NT2/D1 (cell line): ENCODE results near the gene TMEM243.

ENCODE experiments used
- DNase-seq: peaks from one replicate; pipeline ENCODE4 v3.0.0-alpha.2; 2011; ENCODE audit warnings: low read depth, low spot score
- H3K27me3 ChIP-seq: 2 replicates; pipeline ENCODE4 v1.6.0; 2011; ENCODE audit warnings: mild to moderate bottlenecking; ENCODE audit not compliant: insufficient read length, insufficient read depth
- H3K36me3 ChIP-seq: 2 replicates; pipeline ENCODE4 v1.6.1; 2011; ENCODE audit warnings: mild to moderate bottlenecking, low read length, mixed read lengths; ENCODE audit not compliant: insufficient read depth, insufficient read length
- H3K4me1 ChIP-seq: 2 replicates; pipeline ENCODE4 v1.5.1; 2011; ENCODE audit not compliant: insufficient read depth, insufficient read length
- H3K4me3 ChIP-seq: 2 replicates; pipeline ENCODE4 v1.5.1; 2011; ENCODE audit warnings: low read depth; ENCODE audit not compliant: insufficient read length
- H3K9ac ChIP-seq: 2 replicates; pipeline ENCODE4 v1.6.0; 2011; ENCODE audit warnings: low read depth; ENCODE audit not compliant: insufficient read length
- H3K9me3 ChIP-seq: 2 replicates; pipeline ENCODE4 v1.5.1; 2011; ENCODE audit warnings: mild to moderate bottlenecking, low read length; ENCODE audit not compliant: insufficient read depth
- SUZ12 ChIP-seq: IDR thresholded peaks from 2 replicates; pipeline ENCODE4 v1.6.1; 2011; ENCODE audit not compliant: insufficient read length, insufficient read depth; ENCODE audit errors: extremely low read depth
- YY1 ChIP-seq: IDR thresholded peaks from 2 replicates; pipeline ENCODE4 v1.6.1; 2011; ENCODE audit not compliant: insufficient read length, insufficient read depth
- ZNF274 ChIP-seq: IDR thresholded peaks from 2 replicates; pipeline ENCODE4 v1.6.1; 2011; ENCODE audit warnings: mild to moderate bottlenecking, low read depth, low read length

The TMEM243 gene

GRCh38 chr7:87231711-87232110 is 12.2 kb upstream of the TMEM243 start:
- no peaks in the 10 kb centered on the region for H3K36me3 ChIP-seq
- no peak for TF ChIP-seq ZNF274
- TF ChIP-seq SUZ12 = no peak
- TF ChIP-seq YY1 = no peak
- DNase-seq = no peak
- H3K4me3 ChIP-seq = no peak overlapping the region
- H3K27me3 ChIP-seq = no peaks in the 10 kb centered on the region
- no peaks in the 10 kb centered on the region; the same call in 1 of the 2 replicates for H3K9me3 ChIP-seq
- H3K9ac ChIP-seq = no peak overlapping the region
- no peaks in the 10 kb centered on the region for H3K4me1 ChIP-seq

DNA sequence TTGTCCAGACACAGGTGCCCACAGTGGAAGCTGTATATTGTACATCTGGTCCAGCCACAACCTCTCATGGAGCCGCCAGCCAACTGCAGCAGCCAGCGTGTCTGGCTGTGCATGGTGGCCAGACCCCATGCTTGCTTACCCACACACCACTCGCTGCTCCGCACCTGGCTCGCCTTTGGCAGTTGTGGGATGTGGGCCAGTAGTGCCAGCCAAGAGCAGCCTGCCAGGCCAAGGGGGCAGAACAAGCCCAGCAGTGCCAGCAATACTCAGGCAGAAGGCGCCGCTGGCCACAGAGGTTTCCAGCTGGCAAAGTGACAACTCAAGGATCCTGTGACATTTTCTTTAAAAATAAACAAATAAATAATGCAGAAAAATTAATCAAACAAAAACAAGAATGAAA is 11.7 kb upstream of the TMEM243 start:
- H3K4me1 ChIP-seq = no peaks in the 10 kb centered on the region
- TF ChIP-seq YY1 = no peak
- TF ChIP-seq ZNF274 = no peak
- TF ChIP-seq SUZ12 = no peak
- H3K36me3 ChIP-seq = no peaks in the 10 kb centered on the region
- H3K27me3 ChIP-seq = no peaks in the 10 kb centered on the region
- H3K9me3 ChIP-seq = no peaks in the 10 kb centered on the region; the same call in 1 of the 2 replicates
- no peak overlapping the region for H3K4me3 ChIP-seq
- no peak for DNase-seq
- H3K9ac ChIP-seq = no peak overlapping the region

DNA sequence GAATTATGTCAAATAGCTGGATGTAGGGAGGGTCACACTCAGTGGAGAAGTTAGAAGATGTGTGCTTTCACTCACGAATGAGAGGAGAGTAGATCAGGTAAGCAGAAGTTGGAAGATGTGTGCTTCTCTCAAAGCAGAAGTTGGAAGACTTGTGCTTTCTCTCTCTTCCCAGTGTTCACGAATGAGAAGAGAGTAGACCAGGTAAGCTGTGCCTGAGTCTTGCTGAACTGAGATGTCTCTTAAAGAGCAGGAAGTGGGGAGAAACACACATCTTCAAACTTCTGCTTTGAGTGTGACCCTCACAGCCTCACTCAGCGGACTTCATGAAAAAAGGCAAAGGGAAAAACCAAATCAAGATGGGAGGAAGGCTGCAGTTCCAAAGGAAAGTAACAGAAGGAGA is 7.0 kb upstream of the TMEM243 start:
- Histone ChIP-seq H3K4me3 (no peak overlapping the region), H3K9me3 (no peaks in the 10 kb centered on the region), H3K36me3 (no peaks in the 10 kb centered on the region), H3K27me3 (peaks cover 12% of the 10 kb centered on the region), H3K9ac (no peak overlapping the region), H3K4me1 (no peaks in the 10 kb centered on the region)
- TF ChIP-seq SUZ12 (no peak), YY1 (no peak), ZNF274 (no peak)
- no peak for DNase-seq

DNA sequence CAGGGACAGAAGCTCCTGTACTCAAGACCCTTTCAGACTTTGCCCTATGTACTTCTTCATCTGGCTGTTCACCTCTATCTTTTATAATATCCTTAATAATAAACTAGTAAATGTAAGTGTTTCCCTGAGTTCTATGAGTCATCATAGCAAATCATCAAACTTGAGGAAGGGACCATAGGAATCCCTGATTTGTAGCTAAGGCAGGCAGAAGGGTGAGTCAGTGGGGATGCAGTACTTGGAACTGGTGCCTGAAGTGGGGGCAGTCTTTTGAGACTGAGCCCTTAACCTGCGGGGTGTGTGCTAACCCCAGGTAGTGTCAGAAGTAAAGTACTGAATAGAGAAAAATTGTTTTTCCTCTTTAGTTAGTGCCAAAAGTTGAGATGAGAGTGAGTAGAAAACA is 6.2 kb upstream of the TMEM243 start:
- no peak overlapping the region for H3K4me3 ChIP-seq
- peaks cover 20% of the 10 kb centered on the region for H3K27me3 ChIP-seq
- no peak overlapping the region for H3K9ac ChIP-seq
- no peaks in the 10 kb centered on the region for H3K36me3 ChIP-seq
- no peaks in the 10 kb centered on the region for H3K9me3 ChIP-seq
- TF ChIP-seq SUZ12 (no peak), ZNF274 (no peak), YY1 (no peak)
- no peak for DNase-seq
- H3K4me1 ChIP-seq = no peaks in the 10 kb centered on the region

DNA sequence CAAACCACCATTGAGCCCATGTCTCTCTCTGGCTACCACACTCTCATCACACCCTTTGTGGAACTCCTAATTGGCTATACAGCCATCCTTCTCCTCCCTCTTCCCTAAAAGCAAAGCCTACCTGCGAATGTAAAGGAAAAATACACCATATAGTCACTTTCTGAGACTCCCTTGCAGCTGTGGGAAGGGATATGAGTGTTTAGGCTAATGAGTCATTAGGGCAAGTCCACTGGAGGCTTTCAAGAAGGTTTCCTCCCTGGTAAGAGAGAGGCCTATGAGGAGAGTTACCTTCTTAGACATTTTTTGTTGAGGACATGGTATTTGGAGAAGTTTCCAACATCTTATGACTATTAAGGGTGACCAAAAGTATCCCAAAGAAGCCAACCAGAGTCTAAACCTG is 4.1 kb upstream of the TMEM243 start:
- no peak overlapping the region for H3K9ac ChIP-seq
- H3K4me1 ChIP-seq = no peaks in the 10 kb centered on the region
- peaks cover 22% of the 10 kb centered on the region for H3K27me3 ChIP-seq
- TF ChIP-seq YY1 = no peak
- TF ChIP-seq ZNF274 = no peak
- TF ChIP-seq SUZ12 = no peak
- H3K4me3 ChIP-seq = no peak overlapping the region
- H3K9me3 ChIP-seq = no peaks in the 10 kb centered on the region
- no peak for DNase-seq
- H3K36me3 ChIP-seq = no peaks in the 10 kb centered on the region

DNA sequence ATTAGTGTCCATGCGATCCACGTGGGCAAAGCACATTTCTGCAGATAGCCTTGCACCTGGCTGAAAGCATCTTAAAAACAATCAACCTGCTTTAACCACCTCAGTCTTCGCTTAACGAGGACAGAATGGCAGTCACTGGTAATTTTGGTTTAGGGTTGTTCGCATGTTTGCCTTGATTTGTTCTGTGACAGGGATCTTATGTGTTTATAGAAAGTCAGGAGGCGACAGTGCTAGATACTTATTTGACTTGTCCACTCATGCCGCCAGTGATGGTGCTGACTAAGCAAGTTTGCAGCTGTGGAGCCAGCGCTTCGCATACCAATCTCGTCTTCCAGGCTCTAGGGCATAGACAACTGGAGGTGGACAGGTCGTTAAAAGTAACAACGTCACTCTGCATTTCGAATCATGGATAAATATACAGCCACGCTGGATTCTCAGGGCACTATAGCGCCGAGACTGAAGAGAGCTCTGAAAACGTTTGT is 1.2 kb upstream of the TMEM243 start:
- TF ChIP-seq YY1 (no peak), SUZ12 (no peak), ZNF274 (no peak)
- Histone ChIP-seq H3K9me3 (no peaks in the 10 kb centered on the region), H3K27me3 (peaks cover 22% of the 10 kb centered on the region), H3K4me3 (peak overlapping the region; percentile 83), H3K4me1 (no peaks in the 10 kb centered on the region), H3K9ac (peak overlapping the region; percentile 84), H3K36me3 (peaks cover 9% of the 10 kb centered on the region)
- no peak for DNase-seq

GRCh38 chr7:87220026-87220733 is 648 bp upstream of the TMEM243 start:
- Histone ChIP-seq H3K36me3 (peaks cover 11% of the 10 kb centered on the region), H3K9ac (peak overlapping the region; percentile 84), H3K4me3 (peak overlapping the region; percentile 83), H3K4me1 (no peaks in the 10 kb centered on the region), H3K9me3 (no peaks in the 10 kb centered on the region), H3K27me3 (peaks cover 22% of the 10 kb centered on the region)
- TF ChIP-seq ZNF274 (no peak), SUZ12 (no peak), YY1 (no peak)
- peak; percentile 63 for DNase-seq
